B cell (primary cell): ENCODE data around the gene RTN4RL1. TPM values are rescaled to one million over a fixed set of nuclear protein-coding genes. Genes with fewer than 3 reads are reported as not detected.

Experiments used
- ATAC-seq: fragments of 200-7000 bp; cut with Tn5 transposase; one replicate; pipeline ENCODE4 v1.10.0; 2021; ENCODE audit warnings: low read depth, mild to moderate bottlenecking, moderate number of reproducible peaks, moderate library complexity
- CTCF ChIA-PET: fragments of 350-600 bp; sonication (Branson Sonifier 250); formaldehyde crosslinking; loops from one replicate; lab custom pipeline; 2021; ENCODE audit warnings: antibody characterized with exemption, inconsistent platforms; lab: Charles Lee
- POLR2A ChIA-PET: fragments of 350-600 bp; sonication (Branson Sonifier 250); formaldehyde crosslinking; loops from one replicate; lab custom pipeline; 2021; ENCODE audit warnings: antibody characterized with exemption; lab: Charles Lee
- DNase-seq: peaks from one replicate; pipeline ENCODE4 v3.0.0; 2013
- H2AFZ ChIP-seq: 2 replicates; pipeline ENCODE4 v1.6.1; 2012; ENCODE audit warnings: mild to moderate bottlenecking, low read depth, low read length; ENCODE audit not compliant: insufficient read depth, poor library complexity, severe bottlenecking
- H3K27ac ChIP-seq, 2 donors: 1 replicate in 1 of 2; 2 replicates in 1 of 2; pipeline ENCODE4 v1.5.1; 2012 to 2013; ENCODE audit warnings: low read length in 2 of 2, mild to moderate bottlenecking in 2 of 2, moderate library complexity in 1 of 2
- H3K27me3 ChIP-seq, 4 experiments: fragments of 200-600 bp in 1 of 4; sonication (generic) in 1 of 4; replicated peaks in 1 of 4; 1 replicate in 2 of 4; 2 replicates in 2 of 4; pipeline versions ENCODE4 v1.6.1 to v1.7.0; 2013 to 2016; ENCODE audit warnings: low read length in 3 of 4, mild to moderate bottlenecking in 2 of 4, mixed read lengths in 1 of 4, moderate library complexity in 1 of 4; ENCODE audit not compliant: insufficient read depth in 4 of 4, control insufficient read depth in 3 of 4; ENCODE audit errors: control extremely low read depth in 1 of 4
- H3K36me3 ChIP-seq, 2 experiments: replicated peaks in 1 of 2; 1 replicate in 1 of 2; 2 replicates in 1 of 2; pipeline versions ENCODE4 v1.6.1 to v1.7.1; 2013; ENCODE audit warnings: low read length in 1 of 2; ENCODE audit not compliant: insufficient read depth in 2 of 2, control insufficient read depth in 1 of 2; ENCODE audit errors: control extremely low read depth in 1 of 2, extremely low read depth in 1 of 2
- H3K4me1 ChIP-seq, 2 donors: fragments of 200-600 bp in 1 of 2; sonication (generic) in 1 of 2; 1 replicate in 1 of 2; 2 replicates in 1 of 2; pipeline versions ENCODE4 v1.5.1 to v1.6.1; 2013 to 2017; ENCODE audit warnings: low read length in 2 of 2; ENCODE audit not compliant: control insufficient read depth in 2 of 2, insufficient read depth in 2 of 2
- H3K4me2 ChIP-seq: replicated peaks from 2 replicates; pipeline ENCODE3; 2012; ENCODE audit warnings: mild to moderate bottlenecking, low read depth, low read length; ENCODE audit not compliant: poor library complexity, severe bottlenecking
- H3K4me3 ChIP-seq, 5 experiments: fragments of 200-600 bp in 1 of 5; sonication (generic) in 1 of 5; 1 replicate in 3 of 5; 2 replicates in 2 of 5; pipeline versions ENCODE4 v1.5.1 to v1.7.0; 2011 to 2016; ENCODE audit warnings: low read length in 4 of 5, mild to moderate bottlenecking in 4 of 5, low read depth in 2 of 5, control low read depth in 1 of 5, moderate library complexity in 1 of 5; ENCODE audit not compliant: insufficient read depth in 1 of 5; ENCODE audit errors: control extremely low read depth in 1 of 5, extremely low read depth in 1 of 5
- H3K79me2 ChIP-seq: fragments of 200-600 bp; sonication (generic); one replicate; pipeline ENCODE4 v1.6.0; 2016; ENCODE audit warnings: low read length; ENCODE audit not compliant: control insufficient read depth, insufficient read depth
- H3K9ac ChIP-seq: fragments of 200-600 bp; sonication (generic); 2 replicates; pipeline ENCODE4 v1.6.1; 2017; ENCODE audit warnings: mild to moderate bottlenecking, low read length, moderate library complexity
- H3K9me3 ChIP-seq, 3 donors: one replicate each; pipeline versions ENCODE4 v1.6.1 to v1.7.1; 2013; ENCODE audit warnings: low read length in 2 of 3; ENCODE audit not compliant: control insufficient read depth in 2 of 3, insufficient read depth in 1 of 3; ENCODE audit errors: control extremely low read depth in 1 of 3
- H4K20me1 ChIP-seq: 2 replicates; pipeline ENCODE4 v1.6.0; 2012; ENCODE audit warnings: mild to moderate bottlenecking, low read length; ENCODE audit not compliant: insufficient read depth, control insufficient read depth, poor library complexity, severe bottlenecking
- H3K27ac Mint-ChIP-seq: one replicate; pipeline ENCODE4 v1.8.0; 2021; ENCODE audit warnings: mixed read lengths
- H3K27me3 Mint-ChIP-seq: one replicate; pipeline ENCODE4 v1.8.0; 2021; ENCODE audit warnings: mixed read lengths
- H3K4me1 Mint-ChIP-seq: one replicate; pipeline ENCODE4 v1.8.0; 2021; ENCODE audit warnings: mixed read lengths
- H3K4me3 Mint-ChIP-seq: one replicate; pipeline ENCODE4 v1.8.0; 2021; ENCODE audit warnings: mixed read lengths
- H3K9me3 Mint-ChIP-seq: one replicate; pipeline ENCODE4 v1.8.0; 2022; ENCODE audit warnings: mixed read lengths; ENCODE audit not compliant: insufficient read depth
- CTCF ChIP-seq: fragments of 200-600 bp; IDR thresholded peaks from one replicate; pipeline ENCODE4 v1.8.0; 2022; ENCODE audit warnings: antibody characterized with exemption, mild to moderate bottlenecking
- EZH2 ChIP-seq: IDR thresholded peaks from 2 replicates; pipeline ENCODE4 v1.6.1; 2012; ENCODE audit warnings: borderline replicate concordance, low read depth, mild to moderate bottlenecking, moderate library complexity, low read length; ENCODE audit not compliant: insufficient read depth, poor library complexity, severe bottlenecking
- WGBS: methylation state at CpG from one replicate; pipeline ENCODE4 v1.1.5; 2013; ENCODE audit warnings: missing lambda C conversion rate; ENCODE audit not compliant: insufficient coverage; 5-methylcytosine and 5-hydroxymethylcytosine counted together
- intact Hi-C: fragments of 100-400 bp; cut with micrococcal nuclease; formaldehyde crosslinking; loops from one replicate; pipeline ENCODE4 v1.10.0; 2022
- polyA plus RNA-seq: library from polyadenylated mRNA; depleted of rRNA; stranded (reverse); fragments of >200 nt; gene quantifications from 2 replicates; pipeline ENCODE4 v1.2.3, GENCODE V29; 2012
- total RNA-seq, 2 donors: library from RNA; stranded (reverse); fragments of 120-200 nt in 1 of 2; gene quantifications; 1 replicate in 1 of 2; 2 replicates in 1 of 2; pipeline versions ENCODE4 v1.2.3 to v1.2.4, GENCODE V29; 2013 to 2022

RTN4RL1 gene
- total and polyA plus RNA-seq, 2 donors (not counting 1 experiment from before 2014, with no cell fraction given): 0.03 to 0.07 TPM

GRCh38 chr17:1997927-1998742, 27.0 kb downstream of the RTN4RL1 start:
- Histone ChIP-seq H3K27ac (no peak overlapping the region), H3K36me3 (no peaks in the 10 kb centered on the region), H3K4me1 (no peaks in the 10 kb centered on the region), H4K20me1 (no peaks in the 10 kb centered on the region), H3K4me3 (no peak overlapping the region), H2AFZ (no peak overlapping the region), H3K79me2 (no peaks in the 10 kb centered on the region), H3K9me3 (peaks cover 0 to 6% (median 0%) of the 10 kb centered on the region in 3 donors), H3K4me2 (peak overlapping the region; percentile 48), H3K27me3 (peaks cover 0 to 29% (median 7%) of the 10 kb centered on the region in 4 experiments), H3K9ac (no peak overlapping the region)
- no peak for DNase-seq
- TF ChIP-seq CTCF (no peak), EZH2 (no peak)
- ChIA-PET POLR2A (no interaction called here), CTCF (no interaction called here)
- Mint-ChIP-seq H3K27me3 (peaks cover 35% of the 10 kb centered on the region), H3K4me3 (no peak overlapping the region), H3K9me3 (no peaks in the 10 kb centered on the region), H3K27ac (no peak overlapping the region), H3K4me1 (peaks cover 5% of the 10 kb centered on the region)
- intact Hi-C loops: no loop called here
- ATAC-seq: no peak
- WGBS: 8% methylated on average over 87 of the region's 92 CpGs

GRCh38 chr17:1997289-1997926, 27.7 kb downstream of the RTN4RL1 start:
- no peaks in the 10 kb centered on the region for H4K20me1 ChIP-seq
- H3K4me1 ChIP-seq: no peaks in the 10 kb centered on the region
- Mint-ChIP-seq H3K27ac (no peak overlapping the region), H3K4me3 (no peak overlapping the region), H3K27me3 (peaks cover 35% of the 10 kb centered on the region), H3K9me3 (no peaks in the 10 kb centered on the region), H3K4me1 (peaks cover 5% of the 10 kb centered on the region)
- no peak overlapping the region for H3K4me3 ChIP-seq
- no peak overlapping the region for H3K27ac ChIP-seq
- peaks cover 0 to 6% (median 0%) of the 10 kb centered on the region in 3 donors for H3K9me3 ChIP-seq
- no peak overlapping the region for H3K9ac ChIP-seq
- H2AFZ ChIP-seq: no peak overlapping the region
- intact Hi-C loops: no loop called here
- no peaks in the 10 kb centered on the region for H3K36me3 ChIP-seq
- no peak for TF ChIP-seq CTCF
- no peak overlapping the region for H3K4me2 ChIP-seq
- 61% methylated on average over 21 of the region's 22 CpGs for WGBS
- H3K79me2 ChIP-seq: no peaks in the 10 kb centered on the region
- ATAC-seq (no peak), DNase-seq (no peak)
- CTCF ChIA-PET: no interaction called here
- POLR2A ChIA-PET: no interaction called here
- H3K27me3 ChIP-seq: peaks cover 0 to 29% (median 7%) of the 10 kb centered on the region in 4 experiments
